GM20431 (cell line): Measurements from ENCODE around the gene WAC.
"Not testable (repeated sequence)": the region's sequence is repeated elsewhere in the genome, so short reads cannot be mapped to it uniquely, and the experiment has no call there.

Experiments
- in situ Hi-C: fragments of 300-500 bp; cut with MseI, MboI; formaldehyde crosslinking; loops from one replicate; pipeline ENCODE4 v1.15.0; 2020; ENCODE audit warnings: low sequenced_read_pairs; ENCODE audit not compliant: unreplicated experiment

WAC gene

GRCh38 chr10:28532337-28533185 lies at the start of gene WAC:
TSS of gene WAC (plus strand) at chr10:28533118. CDS start at chr10:28533580, 462 bp downstream.
- in situ Hi-C loops, result no loop called here

GRCh38 chr10:28489206-28489605 lies 43.7 kb upstream of the WAC start:
- in situ Hi-C loops, result no loop called here

GRCh38 chr10:28490256-28490865 lies 42.6 kb upstream of the WAC start:
- in situ Hi-C loops, result not testable (repeated sequence)

- in situ Hi-C loops, result no loop called here
These were observed 40.6 kb upstream of the WAC start for GRCh38 chr10:28492116-28492920.

GRCh38 chr10:28494420-28494819 lies 38.5 kb upstream of the WAC start:
- in situ Hi-C loops, result no loop called here

GRCh38 chr10:28495084-28495483 lies 37.8 kb upstream of the WAC start:
- in situ Hi-C loops, result no loop called here

- in situ Hi-C loops, result no loop called here
These were observed 36.9 kb upstream of the WAC start for GRCh38 chr10:28496017-28496416.

GRCh38 chr10:28496481-28496961 lies 36.4 kb upstream of the WAC start:
- in situ Hi-C loops, result no loop called here

GRCh38 chr10:28497313-28498126 lies 35.4 kb upstream of the WAC start:
- in situ Hi-C loops, result no loop called here

GRCh38 chr10:28500203-28500602 lies 32.7 kb upstream of the WAC start:
- in situ Hi-C loops, result not testable (repeated sequence)

GRCh38 chr10:28503114-28503513 lies 29.8 kb upstream of the WAC start:
- in situ Hi-C loops, result no loop called here

- in situ Hi-C loops, result no loop called here
These were observed 27.5 kb upstream of the WAC start for GRCh38 chr10:28505359-28505959.

- in situ Hi-C loops, result no loop called here
These were observed 24.5 kb upstream of the WAC start for GRCh38 chr10:28508304-28508925.

GRCh38 chr10:28509286-28509685 lies 23.6 kb upstream of the WAC start:
- in situ Hi-C loops, result no loop called here

- in situ Hi-C loops, result no loop called here
These were observed 18.3 kb upstream of the WAC start for GRCh38 chr10:28514648-28515047.

GRCh38 chr10:28520346-28520745 lies 12.6 kb upstream of the WAC start:
- in situ Hi-C loops, result no loop called here

- in situ Hi-C loops, result not testable (repeated sequence)
These were observed 12.1 kb upstream of the WAC start for GRCh38 chr10:28520828-28521227.

- in situ Hi-C loops, result not testable (repeated sequence)
These were observed 11.0 kb upstream of the WAC start for GRCh38 chr10:28521961-28522360.

GRCh38 chr10:28523725-28524252 lies 9.1 kb upstream of the WAC start:
- in situ Hi-C loops, result no loop called here
